CD14-positive monocyte (primary cell): ENCODE measurements around the gene TOLLIP. TPM values are rescaled to one million over a fixed set of nuclear protein-coding genes. Genes with fewer than 3 reads are reported as not detected.

Source experiments
- DNase-seq, 3 donors: peaks; one replicate each; pipeline ENCODE4 v3.0.0-alpha.2; 2011 to 2022
- H2AFZ ChIP-seq: 2 replicates; pipeline ENCODE4 v1.6.0; 2012; ENCODE audit warnings: mild to moderate bottlenecking, low read depth, low read length, inconsistent platforms; ENCODE audit not compliant: insufficient read depth, poor library complexity, severe bottlenecking
- H3K27ac ChIP-seq, 2 donors: 1 replicate in 1 of 2; 2 replicates in 1 of 2; pipeline ENCODE4 v1.5.1; 2012 to 2013; ENCODE audit warnings: low read length in 2 of 2, control low read depth in 1 of 2, inconsistent platforms in 1 of 2, low read depth in 1 of 2, mild to moderate bottlenecking in 1 of 2
- H3K27me3 ChIP-seq, 2 donors: one replicate each; pipeline versions ENCODE4 v1.6.0 to v1.6.1; 2011 to 2013; ENCODE audit warnings: low read length in 2 of 2; ENCODE audit not compliant: control insufficient read depth in 2 of 2, insufficient read depth in 2 of 2
- H3K36me3 ChIP-seq, 2 donors: replicated peaks in 1 of 2; 1 replicate in 1 of 2; 2 replicates in 1 of 2; pipeline versions ENCODE4 v1.5.1 to v1.6.1; 2012 to 2013; ENCODE audit warnings: low read length in 2 of 2, control low read depth in 1 of 2, inconsistent platforms in 1 of 2, mild to moderate bottlenecking in 1 of 2; ENCODE audit not compliant: insufficient read depth in 2 of 2, control insufficient read depth in 1 of 2
- H3K4me1 ChIP-seq, 2 donors: 1 replicate in 1 of 2; 2 replicates in 1 of 2; pipeline versions ENCODE4 v1.5.1 to v1.6.1; 2012 to 2013; ENCODE audit warnings: low read length in 2 of 2, control low read depth in 1 of 2, inconsistent platforms in 1 of 2, mild to moderate bottlenecking in 1 of 2, moderate library complexity in 1 of 2; ENCODE audit not compliant: insufficient read depth in 2 of 2, control insufficient read depth in 1 of 2
- H3K4me2 ChIP-seq: replicated peaks from 2 replicates; pipeline ENCODE3; 2012; ENCODE audit warnings: low read length, moderate library complexity, mild to moderate bottlenecking; ENCODE audit not compliant: poor library complexity, severe bottlenecking; ENCODE audit errors: extremely low read depth
- H3K4me3 ChIP-seq, 3 experiments: fragments of 200-600 bp in 1 of 3; sonication (generic) in 1 of 3; replicated peaks in 1 of 3; 1 replicate in 2 of 3; 2 replicates in 1 of 3; pipeline ENCODE4 v1.5.1; 2011 to 2013; ENCODE audit warnings: low read length in 3 of 3, mild to moderate bottlenecking in 3 of 3, control low read depth in 2 of 3, low read depth in 2 of 3, inconsistent platforms in 1 of 3, moderate library complexity in 1 of 3
- H3K79me2 ChIP-seq: 2 replicates; pipeline ENCODE4 v1.6.0; 2012; ENCODE audit warnings: mild to moderate bottlenecking, control low read depth, inconsistent platforms, low read length, moderate library complexity; ENCODE audit not compliant: insufficient read depth
- H3K9ac ChIP-seq: 2 replicates; pipeline ENCODE4 v1.6.0; 2017; ENCODE audit warnings: low read length, mild to moderate bottlenecking; ENCODE audit not compliant: insufficient read depth, poor library complexity, severe bottlenecking
- H3K9me3 ChIP-seq, 2 donors: replicated peaks in 1 of 2; 1 replicate in 1 of 2; 2 replicates in 1 of 2; pipeline versions ENCODE4 v1.5.1 to v1.6.1; 2012 to 2013; ENCODE audit warnings: low read length in 2 of 2, control low read depth in 1 of 2; ENCODE audit not compliant: control insufficient read depth in 1 of 2, insufficient read depth in 1 of 2
- H4K20me1 ChIP-seq: 2 replicates; pipeline ENCODE4 v1.6.0; 2012; ENCODE audit warnings: mild to moderate bottlenecking, low read length, control low read depth, moderate library complexity; ENCODE audit not compliant: insufficient read depth
- H3K27ac Mint-ChIP-seq, 7 donors: one replicate each; pipeline ENCODE4 v1.8.0; 2020; ENCODE audit warnings: mild to moderate bottlenecking in 7 of 7, mixed read lengths in 7 of 7, moderate library complexity in 6 of 7, inconsistent platforms in 2 of 7
- H3K27me3 Mint-ChIP-seq, 3 donors: one replicate each; pipeline ENCODE4 v1.8.0; 2021 to 2022; ENCODE audit warnings: low read depth in 3 of 3, mild to moderate bottlenecking in 3 of 3, mixed read lengths in 3 of 3, moderate library complexity in 3 of 3, inconsistent platforms in 1 of 3
- H3K36me3 Mint-ChIP-seq, 2 donors: one replicate each; pipeline ENCODE4 v1.8.0; 2020; ENCODE audit warnings: mixed read lengths in 2 of 2, inconsistent platforms in 1 of 2, mild to moderate bottlenecking in 1 of 2
- H3K4me1 Mint-ChIP-seq: one replicate; pipeline ENCODE4 v1.8.0; 2020; ENCODE audit warnings: mild to moderate bottlenecking, mixed read lengths
- H3K4me3 Mint-ChIP-seq, 2 donors: one replicate each; pipeline ENCODE4 v1.8.0; 2020; ENCODE audit warnings: mild to moderate bottlenecking in 2 of 2, mixed read lengths in 2 of 2, moderate library complexity in 1 of 2
- H3K9me3 Mint-ChIP-seq, 7 donors: one replicate each; pipeline ENCODE4 v1.8.0; 2020 to 2022; ENCODE audit warnings: mixed read lengths in 7 of 7, mild to moderate bottlenecking in 6 of 7, moderate library complexity in 6 of 7, inconsistent platforms in 2 of 7
- whole genome bisulfite sequencing: methylation state at CpG from one replicate; pipeline ENCODE4 v1.1.5; 2013; ENCODE audit warnings: missing lambda C conversion rate; ENCODE audit not compliant: insufficient coverage; 5-methylcytosine and 5-hydroxymethylcytosine counted together
- intact Hi-C, 2 donors: fragments of 100-400 bp; cut with micrococcal nuclease; formaldehyde crosslinking; loops; one replicate each; pipeline versions ENCODE4 v1.15.0 to v1.15.1; 2023
- polyA plus RNA-seq, 3 donors: library from polyadenylated mRNA; depleted of rRNA in 1 of 3; unstranded in 2 of 3; stranded (reverse) in 1 of 3; fragments of 300-500 nt in 2 of 3; fragments of >200 nt in 1 of 3; fragmentation: Illumina TruSeq in 2 of 3; gene quantifications; 1 replicate in 2 of 3; 2 replicates in 1 of 3; pipeline ENCODE4 v1.2.3, GENCODE V29; 2012 to 2021
- TF ChIP-seq, protein P1 (sequence below): fragments of 200-600 bp; IDR thresholded peaks from one replicate; pipeline ENCODE4 v1.8.0; 2022; ENCODE audit warnings: antibody characterized with exemption, mild to moderate bottlenecking

The TOLLIP gene
- polyA plus RNA-seq, 3 donors, result 67.9 to 72.1 (median 71.7) TPM

DNA sequence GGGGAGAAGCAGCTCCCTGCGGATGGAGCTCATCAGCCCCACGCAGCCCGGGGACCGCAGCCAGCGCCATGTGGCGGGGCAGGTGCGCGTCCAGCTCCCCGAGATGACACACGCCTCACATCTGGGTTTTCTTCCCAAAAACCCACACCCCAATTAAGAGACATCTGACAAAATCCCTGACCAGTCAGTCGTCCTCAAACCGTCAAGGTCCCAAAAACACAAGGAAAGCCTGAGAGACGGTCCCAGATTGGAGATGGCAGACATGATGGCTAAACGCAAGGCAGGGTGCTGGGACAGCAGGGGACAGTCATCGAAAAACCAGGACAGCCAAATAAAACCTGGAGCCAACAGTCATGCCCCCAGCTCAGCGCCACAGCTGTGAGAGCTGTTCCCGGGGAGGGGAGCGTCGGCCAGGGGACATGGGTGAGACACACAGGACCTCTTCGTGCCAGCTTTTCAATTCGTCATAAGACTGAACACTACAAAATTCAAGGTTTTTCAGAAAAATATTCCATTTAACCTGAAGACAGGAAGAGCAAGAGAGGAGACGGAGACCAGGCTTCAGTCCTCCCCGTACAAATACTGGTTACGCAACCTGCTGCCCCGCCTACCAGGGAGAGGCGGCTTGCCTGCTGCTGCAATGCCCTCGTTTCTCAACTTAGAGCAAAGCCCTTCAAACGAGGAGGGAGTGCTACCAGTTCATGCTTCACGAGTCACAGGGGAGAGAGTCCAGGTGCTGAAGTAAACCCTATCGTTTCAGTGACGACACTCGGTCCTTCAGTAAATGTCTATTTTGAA lies 10.5 kb downstream of the TOLLIP start:
- peaks cover 87% of the 10 kb centered on the region for H3K79me2 ChIP-seq
- H3K27me3 ChIP-seq, result no peaks in the 10 kb centered on the region
- Mint-ChIP-seq H3K9me3 (no peaks in the 10 kb centered on the region), H3K27ac (peak overlapping the region; percentile 40 to 84 (median 79)), H3K36me3 (peaks cover 35 to 60% of the 10 kb centered on the region in 2 donors), H3K27me3 (no peaks in the 10 kb centered on the region), H3K4me1 (peaks cover 54% of the 10 kb centered on the region), H3K4me3 (peak overlapping the region in 1 of 2 donors; percentile 69)
- DNase-seq, result peak; percentile 71 to 79 (median 72)
- H2AFZ ChIP-seq, result no peak overlapping the region
- intact Hi-C loops, result loop anchor here (5.0 to 10.0 kb wide), 2 partner anchors 218 to 276 kb away; partner anchors contain the start of gene DUSP8 (in 1 of the 2)
- peak overlapping the region in 1 of 2 donors; percentile 55 for H3K27ac ChIP-seq
- H4K20me1 ChIP-seq, result peaks cover 96% of the 10 kb centered on the region
- H3K4me1 ChIP-seq, result peaks cover 20 to 48% of the 10 kb centered on the region in 2 donors
- 77% methylated on average over 15 of the region's 32 CpGs for WGBS
- H3K4me2 ChIP-seq, result peak overlapping the region; percentile 30
- no peak overlapping the region for H3K9ac ChIP-seq
- H3K4me3 ChIP-seq, result peak overlapping the region in 1 of 3 experiments; percentile 2
- peaks cover 30 to 46% of the 10 kb centered on the region in 2 donors for H3K36me3 ChIP-seq
- TF ChIP-seq, protein P1, sequence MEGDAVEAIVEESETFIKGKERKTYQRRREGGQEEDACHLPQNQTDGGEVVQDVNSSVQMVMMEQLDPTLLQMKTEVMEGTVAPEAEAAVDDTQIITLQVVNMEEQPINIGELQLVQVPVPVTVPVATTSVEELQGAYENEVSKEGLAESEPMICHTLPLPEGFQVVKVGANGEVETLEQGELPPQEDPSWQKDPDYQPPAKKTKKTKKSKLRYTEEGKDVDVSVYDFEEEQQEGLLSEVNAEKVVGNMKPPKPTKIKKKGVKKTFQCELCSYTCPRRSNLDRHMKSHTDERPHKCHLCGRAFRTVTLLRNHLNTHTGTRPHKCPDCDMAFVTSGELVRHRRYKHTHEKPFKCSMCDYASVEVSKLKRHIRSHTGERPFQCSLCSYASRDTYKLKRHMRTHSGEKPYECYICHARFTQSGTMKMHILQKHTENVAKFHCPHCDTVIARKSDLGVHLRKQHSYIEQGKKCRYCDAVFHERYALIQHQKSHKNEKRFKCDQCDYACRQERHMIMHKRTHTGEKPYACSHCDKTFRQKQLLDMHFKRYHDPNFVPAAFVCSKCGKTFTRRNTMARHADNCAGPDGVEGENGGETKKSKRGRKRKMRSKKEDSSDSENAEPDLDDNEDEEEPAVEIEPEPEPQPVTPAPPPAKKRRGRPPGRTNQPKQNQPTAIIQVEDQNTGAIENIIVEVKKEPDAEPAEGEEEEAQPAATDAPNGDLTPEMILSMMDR, result no peak
- H3K9me3 ChIP-seq, result no peaks in the 10 kb centered on the region

DNA sequence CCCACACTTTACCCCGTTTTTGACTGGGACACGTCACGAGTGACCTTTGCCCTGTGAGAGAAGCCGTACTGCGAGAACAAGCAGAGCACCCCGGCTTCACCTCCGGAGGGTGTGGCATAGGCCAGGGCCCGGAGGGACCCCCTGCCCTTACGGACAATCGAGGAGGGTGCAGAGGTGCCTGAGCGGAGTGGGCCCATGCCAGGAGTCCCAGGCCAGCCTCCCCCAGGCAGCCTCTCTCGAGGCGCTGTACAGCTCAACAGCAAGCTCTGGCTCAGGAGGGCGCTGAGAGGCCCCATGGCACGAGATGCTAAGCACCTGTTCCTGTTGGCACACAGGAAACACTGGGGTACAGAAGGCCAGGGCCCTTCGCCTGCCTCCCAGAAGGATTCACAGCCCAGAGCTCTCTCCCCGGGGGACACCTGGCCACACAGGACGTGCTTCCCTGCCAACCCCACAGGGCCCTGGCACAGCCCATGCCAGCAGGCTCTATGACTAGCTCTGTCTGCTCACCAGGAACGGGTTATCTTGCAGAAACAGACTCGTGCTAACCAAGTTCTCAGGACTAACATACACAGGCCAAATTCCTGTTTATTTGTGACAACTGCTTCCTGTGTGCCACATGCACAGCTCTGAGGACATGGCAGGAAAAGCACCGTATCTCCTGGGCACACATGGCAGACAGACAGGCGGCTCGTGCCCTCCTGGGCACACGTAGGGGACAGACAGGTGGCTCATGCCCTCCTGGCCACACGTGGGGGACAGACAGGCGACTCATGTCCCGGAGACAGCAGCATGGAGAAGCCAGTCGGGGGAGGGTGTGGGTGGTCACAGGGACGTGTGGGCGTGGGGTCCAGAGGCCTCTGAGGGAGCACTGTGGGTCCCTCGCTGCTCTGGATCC lies 11.6 kb downstream of the TOLLIP start:
- intact Hi-C loops, result loop anchor here (5.0 to 10.0 kb wide), 2 partner anchors 219 to 277 kb away; partner anchors contain the start of gene DUSP8 (in 1 of the 2)
- no peaks in the 10 kb centered on the region for H3K9me3 ChIP-seq
- no peaks in the 10 kb centered on the region for H3K9me3 Mint-ChIP-seq
- H3K27me3 ChIP-seq, result no peaks in the 10 kb centered on the region
- peaks cover 15 to 39% of the 10 kb centered on the region in 2 donors for H3K4me1 ChIP-seq
- peaks cover 43% of the 10 kb centered on the region for H3K4me1 Mint-ChIP-seq
- H3K9ac ChIP-seq, result no peak overlapping the region
- H4K20me1 ChIP-seq, result peaks cover 96% of the 10 kb centered on the region
- TF ChIP-seq, protein P1, result no peak
- 65% methylated on average over 29 of the region's 31 CpGs for WGBS
- peaks cover 39 to 49% of the 10 kb centered on the region in 2 donors for H3K36me3 ChIP-seq
- peaks cover 87% of the 10 kb centered on the region for H3K79me2 ChIP-seq
- no peak overlapping the region for H3K4me3 Mint-ChIP-seq
- H3K4me3 ChIP-seq, result no peak overlapping the region
- H3K27ac Mint-ChIP-seq, result peak overlapping the region in 5 of 7 donors; percentile 18 to 35 (median 32)
- no peak overlapping the region for H3K4me2 ChIP-seq
- H3K27me3 Mint-ChIP-seq, result no peaks in the 10 kb centered on the region
- peaks cover 36 to 60% of the 10 kb centered on the region in 2 donors for H3K36me3 Mint-ChIP-seq
- H3K27ac ChIP-seq, result peak overlapping the region in 1 of 2 donors; percentile 55
- no peak overlapping the region for H2AFZ ChIP-seq
- no peak for DNase-seq
